Hematopoietic multipotent progenitor cell treated with erythropoietin and hydrocortisone succinate and interleukin-3 and kit ligand, for 8 days (in vitro differentiated cells): ENCODE results near the gene GPR153.

Source experiments
- DNase-seq: peaks from one replicate; pipeline ENCODE4 v3.0.0-alpha.2; 2015

GPR153 gene

DNA sequence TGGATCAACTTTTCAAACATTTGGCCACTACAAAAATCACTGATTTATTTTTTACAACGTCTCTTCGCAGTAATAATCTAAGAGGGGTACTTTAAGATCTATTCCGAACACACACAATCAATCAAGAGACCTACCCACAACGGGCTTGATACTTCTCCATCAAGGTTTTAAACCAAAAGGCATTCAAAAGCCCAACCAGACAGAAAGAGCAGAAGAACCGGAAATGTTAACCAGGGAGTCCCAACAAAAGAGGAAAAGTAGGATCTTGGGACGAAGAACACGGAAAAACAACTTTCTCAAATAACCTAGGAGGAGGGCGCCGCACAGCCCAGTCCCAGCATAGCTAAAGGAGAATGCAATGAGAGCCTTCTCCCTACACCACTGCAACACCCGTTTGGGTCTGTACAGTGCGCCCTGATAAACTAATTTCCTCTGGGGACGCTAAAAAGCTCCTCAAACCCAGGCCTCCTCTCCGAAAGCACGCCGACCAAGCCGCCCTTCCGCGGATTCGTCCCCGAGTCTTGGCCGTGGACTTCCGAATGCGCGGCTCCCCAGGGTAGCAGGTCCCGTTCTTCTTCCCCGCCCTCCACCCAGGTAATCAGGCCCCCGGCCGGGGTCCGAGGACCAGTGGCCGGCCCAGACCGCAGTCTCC is 62.1 kb downstream of the GPR153 start:
- DNase-seq, result peak; percentile 19

DNA sequence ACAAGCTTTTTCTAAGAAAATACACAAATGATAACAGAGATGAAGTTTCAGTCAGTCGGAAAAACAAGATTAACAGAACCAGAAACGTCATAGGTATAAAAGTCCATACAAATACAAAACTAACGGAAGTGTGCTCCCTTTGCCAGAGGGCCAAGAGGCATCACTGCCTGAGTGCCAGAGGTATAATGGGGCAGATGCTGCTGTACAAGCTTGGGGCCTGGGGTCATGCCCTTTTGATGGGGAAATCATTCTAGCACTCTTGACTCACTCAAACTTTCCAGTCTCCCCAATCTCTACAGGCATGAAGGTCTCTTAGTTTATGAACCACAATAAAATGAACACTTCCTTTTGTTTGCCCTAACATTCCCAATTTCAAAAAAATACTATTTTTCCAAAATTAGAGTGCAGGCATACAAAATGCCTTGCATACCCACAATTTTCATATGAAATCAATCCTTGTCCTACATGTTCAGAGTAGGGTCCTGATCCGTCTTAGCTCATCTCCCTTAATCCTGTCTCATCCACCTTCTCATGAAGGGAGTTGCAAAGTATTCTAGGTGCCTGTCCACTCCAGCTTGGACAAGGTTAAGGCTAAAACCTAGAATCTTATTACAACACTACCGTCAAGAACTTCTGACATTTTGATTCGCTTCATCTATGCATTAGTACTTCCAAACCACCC is 63.0 kb downstream of the GPR153 start:
- DNase-seq, result no peak
